ENCODE results near the gene HHLA2. TPM values are rescaled to one million over a fixed set of nuclear protein-coding genes. Genes with fewer than 3 reads are reported as not detected.

Gene HHLA2
- total and polyA plus RNA-seq, 8 donors = 0.23 to 2.8 (median 0.95) TPM

DNA sequence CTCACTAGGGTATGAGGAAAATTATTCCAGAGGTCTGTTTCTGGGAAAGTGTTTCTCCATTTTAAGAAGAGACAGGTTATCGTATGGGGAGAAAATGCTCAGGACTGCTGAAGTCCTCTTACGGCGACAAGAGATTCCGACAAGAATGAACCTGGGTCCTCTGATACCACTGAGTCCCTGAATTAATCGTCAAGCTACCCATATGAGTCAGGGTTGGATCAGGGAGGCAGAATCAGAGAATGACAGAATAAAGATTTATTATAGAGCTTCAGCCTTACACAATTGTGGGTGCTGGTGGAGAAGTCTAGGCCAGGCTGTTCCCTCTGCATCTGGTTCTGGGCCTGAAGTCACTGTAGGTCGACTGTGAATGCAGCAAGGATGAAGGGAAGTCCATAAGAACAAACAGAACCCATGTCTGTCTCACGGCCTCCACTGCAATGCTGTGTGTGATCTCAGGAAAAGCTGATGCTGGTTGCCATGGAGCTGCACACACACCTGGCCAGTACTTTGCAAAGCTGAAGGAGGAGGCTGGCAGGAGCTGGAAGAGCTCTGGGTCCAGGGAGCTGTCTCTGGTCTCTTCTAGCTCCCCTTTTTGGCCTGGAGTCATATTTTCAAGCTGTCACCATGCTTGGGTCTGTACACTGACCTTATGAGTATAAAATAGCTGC lies 83.9 kb downstream of the HHLA2 start:
- peaks cover 4 to 9% (median 7%) of the 10 kb centered on the region in 3 donors for H3K4me1 ChIP-seq
- no peak for TF ChIP-seq CTCF (IDR thresholded peaks at IDR 0.05)
- ATAC-seq (no peak), DNase-seq (no peak), FAIRE-seq (no peak)
- no peaks in the 10 kb centered on the region for H3K36me3 ChIP-seq
- H3K27ac ChIP-seq = no peak overlapping the region
- H3K27me3 ChIP-seq = no peaks in the 10 kb centered on the region
- H3K9me3 ChIP-seq = no peaks in the 10 kb centered on the region
- intact Hi-C loops (cut with DNase I) = no loop called here
- 90 to 92% methylated on average over 7 of the region's 7 CpGs for WGBS, 2 donors
- H3K4me3 ChIP-seq = no peak overlapping the region

DNA sequence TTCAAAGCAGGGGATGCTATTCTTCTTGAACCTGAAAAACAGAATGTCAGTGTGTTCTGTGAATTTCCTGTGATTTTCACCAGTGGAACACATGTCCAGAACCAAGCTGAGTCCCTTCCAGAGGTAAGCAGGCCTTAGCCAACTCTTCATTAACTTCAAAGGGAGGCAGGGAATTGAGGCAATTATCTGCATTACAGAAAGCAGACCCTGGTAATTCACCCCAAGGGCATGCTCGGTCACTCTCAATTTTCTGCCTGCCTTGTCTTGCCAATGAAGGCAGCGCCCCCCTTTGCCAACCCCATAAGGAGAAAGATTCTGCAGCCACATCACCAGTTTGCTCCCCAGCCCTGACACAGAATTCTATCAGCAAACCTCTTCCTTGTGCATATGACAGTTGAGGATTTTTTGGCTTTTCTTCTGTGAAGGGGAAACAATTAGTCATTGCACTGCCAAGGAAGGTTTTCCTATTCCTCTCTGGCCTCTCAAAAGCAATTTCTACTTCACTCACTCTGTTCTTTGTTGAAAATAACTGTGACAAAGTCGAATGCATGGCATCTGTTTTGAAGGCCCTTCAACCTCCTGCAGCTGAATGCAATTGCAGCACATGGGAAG lies 85.3 kb downstream of the HHLA2 start:
- H3K4me3 ChIP-seq = no peak overlapping the region
- H3K36me3 ChIP-seq = no peaks in the 10 kb centered on the region
- no peak for TF ChIP-seq CTCF (IDR thresholded peaks at IDR 0.05)
- H3K9me3 ChIP-seq = no peaks in the 10 kb centered on the region
- H3K4me1 ChIP-seq = peaks cover 4 to 9% (median 7%) of the 10 kb centered on the region in 3 donors
- 72 to 77% methylated on average over 3 of the region's 3 CpGs for WGBS, 2 donors
- no peaks in the 10 kb centered on the region for H3K27me3 ChIP-seq
- no peak for ATAC-seq
- intact Hi-C loops (cut with DNase I) = no loop called here
- FAIRE-seq = no peak
- H3K27ac ChIP-seq = no peak overlapping the region
- DNase-seq = no peak

GRCh38 chr3:108383306-108383705 lies 87.0 kb downstream of the HHLA2 start:
- DNase-seq = no peak
- Histone ChIP-seq H3K4me1 (peaks cover 4 to 9% (median 7%) of the 10 kb centered on the region in 3 donors), H3K9me3 (no peaks in the 10 kb centered on the region), H3K4me3 (no peak overlapping the region), H3K27ac (peak overlapping the region in 1 of 4 donors; percentile 7), H3K36me3 (no peaks in the 10 kb centered on the region), H3K27me3 (no peaks in the 10 kb centered on the region)
- no peak for TF ChIP-seq CTCF (IDR thresholded peaks at IDR 0.05)
- ATAC-seq = peak; percentile 43 to 76 (median 70)
- intact Hi-C loops (cut with DNase I) = no loop called here
- no peak for FAIRE-seq

DNA sequence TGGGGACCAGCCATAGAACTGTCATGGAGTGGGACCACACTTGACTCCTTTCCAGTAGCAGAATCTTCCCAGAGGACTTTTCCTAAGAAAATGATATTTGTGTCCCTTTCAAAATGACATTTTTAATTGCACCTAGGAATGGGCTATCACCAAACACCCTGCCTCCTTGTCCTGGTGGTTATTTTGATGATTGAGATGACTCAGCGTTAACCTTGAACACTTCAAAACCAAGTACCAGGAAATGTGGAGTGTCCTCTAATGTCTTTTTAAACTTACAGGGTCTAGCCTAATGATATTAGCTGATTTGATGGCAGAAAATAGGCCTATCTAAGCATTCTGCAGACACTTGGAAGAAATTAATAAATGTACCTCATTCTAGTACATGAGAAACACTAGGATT lies 90.7 kb downstream of the HHLA2 start:
- intact Hi-C loops (cut with DNase I) = no loop called here
- ATAC-seq = no peak
- TF ChIP-seq CTCF (IDR thresholded peaks at IDR 0.05) = no peak
- Histone ChIP-seq H3K4me3 (no peak overlapping the region), H3K27me3 (no peaks in the 10 kb centered on the region), H3K9me3 (no peaks in the 10 kb centered on the region), H3K36me3 (no peaks in the 10 kb centered on the region), H3K4me1 (peaks cover 4 to 9% (median 7%) of the 10 kb centered on the region in 3 donors), H3K27ac (no peak overlapping the region)
- FAIRE-seq = no peak
- no peak for DNase-seq
- 97% methylated on average over 1 of the region's 1 CpG for WGBS, 2 donors
